GM12878 (cell line): ENCODE results near the gene EIF2S1. TPM values are rescaled to one million over a fixed set of nuclear protein-coding genes. Genes with fewer than 3 reads are reported as not detected.

Source experiments
- ATAC-seq: fragments of 200-7000 bp; cut with Tn5 transposase; 3 replicates; pipeline ENCODE4 v1.9.1; 2020; ENCODE audit warnings: mild to moderate bottlenecking, moderate library complexity
- BruUV-seq: library from RNA; stranded (reverse); fragments of 400-500 nt; replicated peaks from 2 replicates; lab custom pipeline; 2021; lab: Mats Ljungman, UMichigan
- CTCF ChIA-PET: fragments of 300-600 bp; sonication (Branson Sonifier 250); formaldehyde crosslinking; extraction: SDS; loops from one replicate; lab custom pipeline; 2021; ENCODE audit warnings: inconsistent platforms; lab: Yijun Ruan, JAX
- POLR2A ChIA-PET: fragments of 350-600 bp; formaldehyde crosslinking; extraction: SDS; loops from one replicate; lab custom pipeline; 2021; ENCODE audit warnings: inconsistent platforms; lab: Charles Lee
- RAD21 ChIA-PET: fragments of 300-600 bp; sonication (Branson Sonifier 250); formaldehyde crosslinking; loops from one replicate; lab custom pipeline; 2023; ENCODE audit warnings: antibody characterized with exemption; ENCODE audit not compliant: unreplicated experiment; lab: Charles Lee
- SMC1A ChIA-PET: fragments of 300-600 bp; sonication (Branson Sonifier 250); formaldehyde crosslinking; loops from one replicate; lab custom pipeline; 2023; ENCODE audit not compliant: unreplicated experiment, uncharacterized antibody; lab: Charles Lee
- DNase-seq: peaks from one replicate; pipeline ENCODE4 v3.0.0-alpha.2; 2011; ENCODE audit warnings: low read depth, low spot score
- FAIRE-seq: peaks from 3 replicates; lab custom pipeline; 2011; peaks lifted over from hg19 to GRCh38; lab: Jason Lieb, UNC
- H2AFZ ChIP-seq: 2 replicates; pipeline ENCODE4 v1.6.0; 2011; ENCODE audit warnings: low read depth, low read length, control low read depth; ENCODE audit not compliant: control insufficient read depth
- H3K27ac ChIP-seq: 2 replicates; pipeline ENCODE4 v1.5.1; 2011; ENCODE audit warnings: control low read depth; ENCODE audit not compliant: control insufficient read depth, insufficient read depth
- H3K27me3 ChIP-seq, 2 experiments: replicated peaks in 1 of 2; 2 replicates each; pipeline versions ENCODE4 v1.6.0 to v1.6.1; 2011; ENCODE audit warnings: low read length in 1 of 2; ENCODE audit not compliant: control insufficient read depth in 2 of 2, insufficient read depth in 2 of 2
- H3K36me3 ChIP-seq, 2 experiments: 2 replicates each; pipeline ENCODE4 v1.5.1; 2011; ENCODE audit warnings: low read length in 1 of 2; ENCODE audit not compliant: control insufficient read depth in 2 of 2, insufficient read depth in 2 of 2
- H3K4me1 ChIP-seq: 2 replicates; pipeline ENCODE4 v1.6.1; 2011; ENCODE audit warnings: mild to moderate bottlenecking, low read length, moderate library complexity, mixed read lengths; ENCODE audit not compliant: control insufficient read depth, insufficient read depth
- H3K4me2 ChIP-seq: 2 replicates; pipeline ENCODE4 v1.6.0; 2011; ENCODE audit warnings: control low read depth; ENCODE audit not compliant: control insufficient read depth, insufficient read depth
- H3K4me3 ChIP-seq: fragments of 200-600 bp; sonication (generic); 2 replicates; pipeline ENCODE4 v1.5.1; 2016
- H3K79me2 ChIP-seq: 2 replicates; pipeline ENCODE4 v1.6.0; 2011; ENCODE audit warnings: low read length; ENCODE audit not compliant: control insufficient read depth, insufficient read depth
- H3K9ac ChIP-seq: 2 replicates; pipeline ENCODE4 v1.8.0; 2011; ENCODE audit warnings: low read length, control low read depth, mixed read lengths; ENCODE audit not compliant: control insufficient read depth, insufficient read depth
- H3K9me3 ChIP-seq: replicated peaks from 3 replicates; pipeline ENCODE4 v1.5.1; 2011; ENCODE audit warnings: mild to moderate bottlenecking, low read length; ENCODE audit not compliant: control insufficient read depth, insufficient read depth
- H4K20me1 ChIP-seq: 2 replicates; pipeline ENCODE4 v1.6.0; 2011; ENCODE audit not compliant: control insufficient read depth, insufficient read depth
- ATF7 ChIP-seq: fragments of 450-650 bp; IDR thresholded peaks from 2 replicates; pipeline ENCODE4 v1.6.1; 2016; ENCODE audit warnings: low read depth, mild to moderate bottlenecking
- BACH1 ChIP-seq: fragments of 450-650 bp; IDR thresholded peaks from 2 replicates; pipeline ENCODE4 v1.6.1; 2017; ENCODE audit warnings: mild to moderate bottlenecking, borderline replicate concordance
- BCL3 ChIP-seq: IDR thresholded peaks from 2 replicates; pipeline ENCODE4 v1.6.1; 2011; ENCODE audit warnings: borderline replicate concordance, low read depth, mild to moderate bottlenecking, moderate library complexity, low read length; ENCODE audit not compliant: insufficient read depth, poor library complexity, severe bottlenecking
- BHLHE40 ChIP-seq, 2 experiments: fragments of 450-650 bp in 1 of 2; IDR thresholded peaks; 2 replicates each; pipeline ENCODE4 v1.6.1; 2011 to 2017; ENCODE audit warnings: low read depth in 2 of 2, borderline replicate concordance in 1 of 2, improper control_type of control experiment in 1 of 2, low read length in 1 of 2, mild to moderate bottlenecking in 1 of 2
- CEBPB ChIP-seq, 2 experiments: fragments of 150-350 bp in 1 of 2; IDR thresholded peaks; 2 replicates each; pipeline ENCODE4 v1.6.1; 2012 to 2014; ENCODE audit warnings: low read depth in 2 of 2, low read length in 2 of 2, borderline replicate concordance in 1 of 2, inconsistent platforms in 1 of 2
- CHD4 ChIP-seq: fragments of 200-600 bp; sonication (generic); IDR thresholded peaks from 2 replicates; pipeline ENCODE4 v1.6.1; 2016; ENCODE audit warnings: mild to moderate bottlenecking
- CREB1 ChIP-seq: IDR thresholded peaks from 2 replicates; pipeline ENCODE4 v1.6.1; 2012; ENCODE audit warnings: low read depth, mild to moderate bottlenecking, inconsistent platforms
- E4F1 ChIP-seq: fragments of 450-650 bp; IDR thresholded peaks from 2 replicates; pipeline ENCODE4 v1.6.1; 2018; ENCODE audit warnings: borderline replicate concordance, mild to moderate bottlenecking; ENCODE audit not compliant: partially characterized antibody
- EGR1 ChIP-seq, 2 experiments: IDR thresholded peaks; 1 replicate in 1 of 2; 2 replicates in 1 of 2; pipeline ENCODE4 v1.6.1; 2011 to 2012; ENCODE audit warnings: low read depth in 2 of 2, low read length in 2 of 2, borderline replicate concordance in 1 of 2, mild to moderate bottlenecking in 1 of 2, moderate library complexity in 1 of 2
- GABPA ChIP-seq: IDR thresholded peaks from 2 replicates; pipeline ENCODE4 v1.6.1; 2014; ENCODE audit warnings: antibody characterized with exemption, low read depth, mild to moderate bottlenecking, inconsistent platforms
- JUNB ChIP-seq: IDR thresholded peaks from 2 replicates; pipeline ENCODE4 v1.6.1; 2016; ENCODE audit warnings: antibody characterized with exemption, mild to moderate bottlenecking
- LARP7 ChIP-seq: fragments of 450-650 bp; IDR thresholded peaks from 2 replicates; pipeline ENCODE4 v1.6.1; 2017; ENCODE audit warnings: mild to moderate bottlenecking
- POLR2A ChIP-seq: IDR thresholded peaks from 2 replicates; pipeline ENCODE4 v1.6.1; 2011; ENCODE audit warnings: low read depth, mild to moderate bottlenecking, low read length
- RAD51 ChIP-seq: fragments of 450-650 bp; IDR thresholded peaks from 2 replicates; pipeline ENCODE4 v1.6.1; 2016; ENCODE audit warnings: moderate library complexity, mild to moderate bottlenecking, inconsistent platforms
- RFX5 ChIP-seq: IDR thresholded peaks from 2 replicates; pipeline ENCODE4 v1.6.1; 2011; ENCODE audit warnings: low read depth, low read length, improper control_type of control experiment
- SMARCA5 ChIP-seq: fragments of 450-650 bp; IDR thresholded peaks from 2 replicates; pipeline ENCODE4 v1.6.1; 2017; ENCODE audit warnings: mild to moderate bottlenecking
- SPI1 ChIP-seq: IDR thresholded peaks from 2 replicates; pipeline ENCODE4 v1.6.1; 2011; ENCODE audit warnings: low read depth, mild to moderate bottlenecking, low read length, moderate library complexity, borderline replicate concordance; ENCODE audit not compliant: insufficient read depth
- TAF1 ChIP-seq: IDR thresholded peaks from 2 replicates; pipeline ENCODE4 v1.6.1; 2011; ENCODE audit warnings: mild to moderate bottlenecking, low read depth, low read length, borderline replicate concordance
- YBX1 ChIP-seq: fragments of 450-650 bp; IDR thresholded peaks from 2 replicates; pipeline ENCODE4 v1.6.1; 2016; ENCODE audit warnings: antibody characterized with exemption
- ZNF622 ChIP-seq: fragments of 450-650 bp; IDR thresholded peaks from 2 replicates; pipeline ENCODE4 v1.6.1; 2017; ENCODE audit warnings: mild to moderate bottlenecking, inconsistent platforms
- WGBS: methylation state at CpG from one replicate; pipeline ENCODE4 v1.1.6; 2016; ENCODE audit warnings: low lambda C conversion rate; ENCODE audit not compliant: insufficient replicate concordance, insufficient coverage; ENCODE audit errors: missing lambda C conversion rate; 5-methylcytosine and 5-hydroxymethylcytosine counted together
- in situ Hi-C: fragments of 300-500 bp; cut with MboI; formaldehyde crosslinking; loops from 9 replicates; pipeline ENCODE4 v1.14.3; 2018; ENCODE audit warnings: mixed read lengths
- intact Hi-C: fragments of 100-400 bp; cut with micrococcal nuclease; formaldehyde crosslinking; loops from one replicate; pipeline ENCODE4 v1.14.2; 2022; ENCODE audit not compliant: unreplicated experiment
- polyA plus RNA-seq, 11 experiments: library from polyadenylated mRNA; depleted of rRNA in 4 of 11; unstranded in 6 of 11; stranded (reverse) in 5 of 11; fragments of >200 nt; fragmentation: Nextera tagmentation in 4 of 11; fragmentation: Illumina TruSeq in 1 of 11; extraction: Ambion mirVana in 4 of 11; extraction: Trizol in 1 of 11; gene quantifications; 1 replicate in 1 of 11; 2 replicates in 10 of 11; pipeline versions ENCODE4 v1.2.1 to v1.2.3, GENCODE V29; 2011 to 2016; ENCODE audit warnings: inconsistent platforms in 2 of 11, missing spikeins in 2 of 11, low read depth in 1 of 11
- total RNA-seq, 4 experiments: library from RNA; depleted of rRNA in 3 of 4; stranded (reverse); fragments of >200 nt in 3 of 4; fragmentation: Illumina TruSeq in 1 of 4; extraction: Trizol in 1 of 4; gene quantifications; 2 replicates each; pipeline versions ENCODE4 v1.2.1 to v1.2.3, GENCODE V29; 2013 to 2021

The EIF2S1 gene
- total and polyA plus RNA-seq, 10 of the 15 experiments (the other 5 are each of a cell fraction or from before 2014, with no cell fraction given), result 155 to 563 (median 262) TPM

GRCh38 chr14:67358924-67359774 is 979 bp upstream of the EIF2S1 start:
- Histone ChIP-seq H3K27ac (peak overlapping the region; percentile 16), H2AFZ (peak overlapping the region; percentile 54), H3K36me3 (no peaks in the 10 kb centered on the region), H4K20me1 (no peaks in the 10 kb centered on the region), H3K79me2 (peaks cover 68% of the 10 kb centered on the region), H3K9ac (peak overlapping the region; percentile 63), H3K4me3 (peak overlapping the region; percentile 91), H3K27me3 (no peaks in the 10 kb centered on the region), H3K4me1 (peaks cover 4% of the 10 kb centered on the region; the same call in 1 of the 2 replicates), H3K4me2 (peak overlapping the region; percentile 74), H3K9me3 (no peaks in the 10 kb centered on the region)
- ATAC-seq (no peak), FAIRE-seq (no peak), DNase-seq (no peak)
- RAD21 ChIA-PET, result interaction anchor here (0.7 to 1.5 kb wide), 10 partner anchors 18 to 862 kb away, joined by 3 to 4 read pairs (median 3); partner anchors contain the start of genes GPHN and PIGH
- CTCF ChIA-PET, result interaction anchor here (0.6 to 2.0 kb wide), 33 partner anchors 8 to 1000 kb away, joined by 3 to 16 read pairs (median 4); partner anchors contain the start of genes ARG2 and RDH11
- BruUV-seq, result TSS peak; percentile 70
- SMC1A ChIA-PET, result interaction anchor here (0.7 to 1.5 kb wide), 9 partner anchors 8 to 1983 kb away, joined by 3 to 5 read pairs (median 4); no protein-coding TSS in a partner anchor
- in situ Hi-C loops, result loop anchor here (10.0 kb wide), 1 partner anchor 854 kb away; the partner anchor contains the start of gene GPHN
- WGBS, result 3% methylated on average over 38 of the region's 38 CpGs
- POLR2A ChIA-PET, result interaction anchor here (0.6 to 1.5 kb wide), 4 partner anchors 8 to 853 kb away, joined by 3 to 8 read pairs (median 4); no protein-coding TSS in a partner anchor
- intact Hi-C loops, result no loop called here
- TF ChIP-seq SMARCA5, result no peak
- TF ChIP-seq JUNB, result no peak
- TF ChIP-seq CREB1, result no peak
- no peak for TF ChIP-seq EGR1 (IDR thresholded peaks at IDR 0.05; ENCODE audit: borderline replicate concordance in 1 of 2, low read depth in 2 of 2, low read length in 2 of 2)
- TF ChIP-seq CEBPB (IDR thresholded peaks at IDR 0.05; ENCODE audit: borderline replicate concordance in 1 of 2, low read depth in 2 of 2, low read length in 2 of 2), result no peak
- no peak for TF ChIP-seq GABPA
- peak; percentile 34; the same call in 1 of the 2 replicates for TF ChIP-seq POLR2A
- TF ChIP-seq BHLHE40 (IDR thresholded peaks at IDR 0.05; ENCODE audit: borderline replicate concordance in 1 of 2, low read depth in 2 of 2, low read length in 1 of 2), result no peak
- TF ChIP-seq ZNF622, result no peak
- 0 out of 2 replicates have a peak, but pooled peaks have one; percentile 26 for TF ChIP-seq TAF1
- TF ChIP-seq CHD4, result no peak
- TF ChIP-seq E4F1, result no peak
- TF ChIP-seq LARP7, result no peak
- TF ChIP-seq SPI1, result no peak
- no peak for TF ChIP-seq ATF7
- no peak for TF ChIP-seq RFX5
- TF ChIP-seq BACH1, result no peak
- TF ChIP-seq RAD51, result no peak
- no peak for TF ChIP-seq YBX1
- TF ChIP-seq BCL3, result no peak
